Astrocyte (in vitro differentiated cells and primary cell): ENCODE data around the gene ATP10D.

ENCODE experiments used
- CTCF ChIP-seq: IDR thresholded peaks from 2 replicates; pipeline ENCODE4 v1.5.1; 2011; ENCODE audit warnings: low read depth, mild to moderate bottlenecking, inconsistent platforms, low read length, moderate library complexity; ENCODE audit not compliant: insufficient read depth
- EZH2 ChIP-seq: IDR thresholded peaks from 2 replicates; pipeline ENCODE4 v1.6.1; 2012; ENCODE audit warnings: mild to moderate bottlenecking, low read length, inconsistent platforms; ENCODE audit not compliant: insufficient read depth

GRCh38 chr4:47551682-47552081 is 66.6 kb downstream of the ATP10D start:
- TF ChIP-seq CTCF = no peak
- TF ChIP-seq EZH2 = no peak
